Cardiac muscle cell (in vitro differentiated cells and primary cell): Measurements from ENCODE around the gene AGFG2. TPM values are rescaled to one million over a fixed set of nuclear protein-coding genes. Genes with fewer than 3 reads are reported as not detected.
"Not testable (repeated sequence)": the region's sequence is repeated elsewhere in the genome, so short reads cannot be mapped to it uniquely, and the experiment has no call there.

Experiments
- DNase-seq, 2 donors: peaks; one replicate each; pipeline versions ENCODE4 v3.0.0 to v3.0.0-alpha.2; 2010 to 2017; ENCODE audit warnings: low read depth in 1 of 2, low spot score in 1 of 2
- H3K27ac ChIP-seq: fragments of 200-600 bp; sonication (generic); 2 replicates; pipeline ENCODE4 v1.5.1; 2016
- H3K27me3 ChIP-seq: fragments of 200-600 bp; sonication (generic); 2 replicates; pipeline ENCODE4 v1.6.0; 2016; ENCODE audit warnings: control low read depth
- H3K36me3 ChIP-seq: fragments of 200-600 bp; sonication (generic); 2 replicates; pipeline ENCODE4 v1.5.1; 2016; ENCODE audit warnings: control low read depth
- H3K4me1 ChIP-seq: fragments of 200-600 bp; sonication (generic); 2 replicates; pipeline ENCODE4 v1.8.1; 2017; ENCODE audit warnings: low read depth, mild to moderate bottlenecking, mixed run types
- H3K4me3 ChIP-seq: fragments of 200-600 bp; sonication (generic); 2 replicates; pipeline ENCODE4 v1.5.1; 2016; ENCODE audit warnings: mild to moderate bottlenecking
- H3K9me3 ChIP-seq: fragments of 200-600 bp; sonication (generic); 2 replicates; pipeline ENCODE4 v1.5.1; 2017; ENCODE audit warnings: low read depth, mild to moderate bottlenecking, control low read depth
- polyA plus RNA-seq: library from polyadenylated mRNA; unstranded; fragments of >200 nt; fragmentation: Nextera tagmentation; extraction: Ambion mirVana; gene quantifications from 2 replicates; pipeline ENCODE4 v1.2.1, GENCODE V29; 2016
- total RNA-seq: library from RNA; depleted of rRNA; stranded (reverse); fragments of >200 nt; gene quantifications from 2 replicates; pipeline ENCODE4 v1.2.3, GENCODE V29; 2016
- TF ChIP-seq, protein P1 (sequence below): IDR thresholded peaks from 2 replicates; pipeline ENCODE4 v1.5.1; 2012; ENCODE audit warnings: low read depth, mild to moderate bottlenecking, low read length

The AGFG2 gene
- total and polyA plus RNA-seq, 2 experiments from 2014 or later = 17.0 to 21.7 TPM

GRCh38 chr7:100563809-100564400 is 24.9 kb downstream of the AGFG2 start:
- H3K36me3 ChIP-seq = no peaks in the 10 kb centered on the region

DNA sequence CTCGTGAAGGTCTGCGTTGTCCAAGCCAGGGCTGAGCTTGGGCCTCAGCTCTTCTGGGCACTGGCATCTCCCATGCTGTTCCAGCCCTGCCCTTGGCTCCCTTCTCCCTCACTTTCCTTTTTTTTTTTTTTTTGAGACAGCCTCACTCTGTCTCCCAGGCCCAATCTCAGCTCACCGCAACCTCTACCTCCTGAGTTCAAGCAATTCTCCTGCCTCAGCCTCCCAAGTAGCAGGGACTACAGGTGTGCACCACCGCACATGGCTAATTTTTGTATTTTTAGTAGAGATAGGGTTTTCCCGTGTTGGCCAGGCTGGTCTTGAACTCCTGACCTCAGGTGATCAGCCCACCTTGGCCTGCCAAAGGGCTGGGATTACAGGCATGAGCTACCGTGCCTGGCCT is 25.4 kb downstream of the AGFG2 start:
- not testable (repeated sequence) for DNase-seq, H3K9me3 ChIP-seq, H3K27me3 ChIP-seq, H3K4me3 ChIP-seq, H3K4me1 ChIP-seq, H3K27ac ChIP-seq, H3K36me3 ChIP-seq

More at GRCh38 chr7:100563809-100564400, 24.9 kb downstream of the AGFG2 start:
- no peak overlapping the region for H3K4me3 ChIP-seq
- no peaks in the 10 kb centered on the region for H3K27me3 ChIP-seq
- no peaks in the 10 kb centered on the region for H3K9me3 ChIP-seq
- no peaks in the 10 kb centered on the region for H3K4me1 ChIP-seq
- TF ChIP-seq, protein P1, sequence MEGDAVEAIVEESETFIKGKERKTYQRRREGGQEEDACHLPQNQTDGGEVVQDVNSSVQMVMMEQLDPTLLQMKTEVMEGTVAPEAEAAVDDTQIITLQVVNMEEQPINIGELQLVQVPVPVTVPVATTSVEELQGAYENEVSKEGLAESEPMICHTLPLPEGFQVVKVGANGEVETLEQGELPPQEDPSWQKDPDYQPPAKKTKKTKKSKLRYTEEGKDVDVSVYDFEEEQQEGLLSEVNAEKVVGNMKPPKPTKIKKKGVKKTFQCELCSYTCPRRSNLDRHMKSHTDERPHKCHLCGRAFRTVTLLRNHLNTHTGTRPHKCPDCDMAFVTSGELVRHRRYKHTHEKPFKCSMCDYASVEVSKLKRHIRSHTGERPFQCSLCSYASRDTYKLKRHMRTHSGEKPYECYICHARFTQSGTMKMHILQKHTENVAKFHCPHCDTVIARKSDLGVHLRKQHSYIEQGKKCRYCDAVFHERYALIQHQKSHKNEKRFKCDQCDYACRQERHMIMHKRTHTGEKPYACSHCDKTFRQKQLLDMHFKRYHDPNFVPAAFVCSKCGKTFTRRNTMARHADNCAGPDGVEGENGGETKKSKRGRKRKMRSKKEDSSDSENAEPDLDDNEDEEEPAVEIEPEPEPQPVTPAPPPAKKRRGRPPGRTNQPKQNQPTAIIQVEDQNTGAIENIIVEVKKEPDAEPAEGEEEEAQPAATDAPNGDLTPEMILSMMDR = peak; percentile 99
- no peak overlapping the region for H3K27ac ChIP-seq
- DNase-seq = peak; percentile 78 to 81

DNA sequence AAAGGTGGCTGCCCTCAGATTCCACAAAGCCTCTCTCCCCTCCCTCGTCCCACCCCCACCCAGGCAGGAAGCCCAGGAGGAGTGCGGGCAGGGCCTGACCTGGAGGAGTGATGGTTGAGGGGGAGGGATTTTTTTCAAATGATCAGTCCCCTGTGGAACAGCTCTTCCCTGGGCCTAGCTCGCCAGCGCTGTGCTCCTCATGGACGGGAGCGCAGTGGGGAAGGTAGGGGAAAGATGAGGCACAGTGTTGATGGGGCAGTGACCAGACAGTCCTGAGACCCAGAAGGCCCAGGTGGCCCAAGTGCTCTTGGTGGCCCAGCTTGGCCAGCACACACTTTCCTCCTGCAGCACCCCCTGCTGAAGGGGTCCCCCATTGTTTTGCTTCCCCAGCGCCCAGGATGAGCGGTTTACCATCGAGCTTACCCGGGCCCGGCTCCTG is 26.1 kb downstream of the AGFG2 start:
- Histone ChIP-seq H3K27ac (no peak overlapping the region), H3K9me3 (no peaks in the 10 kb centered on the region), H3K36me3 (no peaks in the 10 kb centered on the region), H3K27me3 (no peaks in the 10 kb centered on the region), H3K4me1 (no peaks in the 10 kb centered on the region), H3K4me3 (no peak overlapping the region)
- TF ChIP-seq, protein P1 = no peak
- DNase-seq = no peak

GRCh38 chr7:100566018-100566531 is 27.1 kb downstream of the AGFG2 start:
- H3K36me3 ChIP-seq = no peaks in the 10 kb centered on the region
- no peaks in the 10 kb centered on the region for H3K9me3 ChIP-seq
- no peak overlapping the region for H3K4me3 ChIP-seq
- TF ChIP-seq, protein P1 = no peak
- no peak for DNase-seq
- H3K27me3 ChIP-seq = no peaks in the 10 kb centered on the region
- peaks cover 7% of the 10 kb centered on the region for H3K4me1 ChIP-seq
- H3K27ac ChIP-seq = no peak overlapping the region

GRCh38 chr7:100567031-100567730 is 28.2 kb downstream of the AGFG2 start:
- peak overlapping the region; percentile 32 for H3K27ac ChIP-seq
- H3K4me1 ChIP-seq = peaks cover 12% of the 10 kb centered on the region

More at GRCh38 chr7:100567031-100567730, 28.2 kb downstream of the AGFG2 start:
- TF ChIP-seq, protein P1 = no peak
- no peaks in the 10 kb centered on the region for H3K27me3 ChIP-seq
- H3K9me3 ChIP-seq = no peaks in the 10 kb centered on the region
- no peaks in the 10 kb centered on the region for H3K36me3 ChIP-seq
- H3K4me3 ChIP-seq = no peak overlapping the region
- DNase-seq = no peak
